Thymus (tissue), 11 donors: ENCODE results near the gene NF1. TPM values are rescaled to one million over a fixed set of nuclear protein-coding genes. Genes with fewer than 3 reads are reported as not detected.
"Not testable (repeated sequence)": the region's sequence is repeated elsewhere in the genome, so short reads cannot be mapped to it uniquely, and the experiment has no call there.

Experiments
- DNase-seq, 9 donors: peaks; one replicate each; pipeline ENCODE4 v3.0.0-alpha.2; 2013; ENCODE audit warnings: low spot score in 9 of 9, low read depth in 6 of 9, missing footprints in 1 of 9
- H3K27ac ChIP-seq, 2 donors: one replicate each; pipeline ENCODE4 v1.5.1; 2013; ENCODE audit warnings: control low read depth in 1 of 2, low read depth in 1 of 2, low read length in 1 of 2, mild to moderate bottlenecking in 1 of 2, moderate library complexity in 1 of 2
- H3K27me3 ChIP-seq, 2 donors: one replicate each; pipeline ENCODE4 v1.5.1; 2013; ENCODE audit warnings: low read length in 1 of 2; ENCODE audit not compliant: control insufficient read depth in 2 of 2, insufficient read depth in 1 of 2
- H3K36me3 ChIP-seq, 2 donors: one replicate each; pipeline ENCODE4 v1.5.1; 2013; ENCODE audit warnings: low read length in 1 of 2, mild to moderate bottlenecking in 1 of 2, moderate library complexity in 1 of 2; ENCODE audit not compliant: control insufficient read depth in 2 of 2, insufficient read depth in 2 of 2
- H3K4me1 ChIP-seq, 2 donors: one replicate each; pipeline ENCODE4 v1.5.1; 2013; ENCODE audit warnings: low read length in 2 of 2; ENCODE audit not compliant: control insufficient read depth in 2 of 2, insufficient read depth in 2 of 2
- H3K4me3 ChIP-seq, 2 donors: one replicate each; pipeline ENCODE4 v1.5.1; 2013; ENCODE audit warnings: low read length in 2 of 2, control low read depth in 1 of 2, mild to moderate bottlenecking in 1 of 2
- H3K9me3 ChIP-seq, 2 donors: one replicate each; pipeline ENCODE4 v1.5.1; 2013; ENCODE audit warnings: low read length in 1 of 2, mild to moderate bottlenecking in 1 of 2; ENCODE audit not compliant: control insufficient read depth in 2 of 2, insufficient read depth in 1 of 2
- WGBS: extraction: QIAGEN DNeasy Blood & Tissue Kit; methylation state at CpG from one replicate; pipeline ENCODE4 v1.1.7; 2013; 5-methylcytosine and 5-hydroxymethylcytosine counted together
- polyA plus RNA-seq: library from polyadenylated mRNA; stranded (reverse); fragments of 200-250 nt; gene quantifications from one replicate; pipeline ENCODE4 v1.2.3, GENCODE V29; 2013
- total RNA-seq: library from RNA; stranded (reverse); fragments of 120-200 nt; gene quantifications from one replicate; pipeline ENCODE4 v1.2.4, GENCODE V29; 2013
- donor health status: healthy.

The NF1 gene
- total and polyA plus RNA-seq, 2 donors = 10.3 to 16.6 TPM

- no peak overlapping the region for H3K27ac ChIP-seq
- H3K4me3 ChIP-seq = no peak overlapping the region
- no peaks in the 10 kb centered on the region for H3K27me3 ChIP-seq
- 96% methylated on average over 2 of the region's 2 CpGs for WGBS
- no peaks in the 10 kb centered on the region for H3K4me1 ChIP-seq
- H3K9me3 ChIP-seq = no peaks in the 10 kb centered on the region
- DNase-seq = no peak
- peaks cover 0 to 6% of the 10 kb centered on the region in 2 donors for H3K36me3 ChIP-seq
Observed at GRCh38 chr17:31274252-31274651, 179.5 kb downstream of the NF1 start.

- no peak for DNase-seq
- H3K4me3 ChIP-seq = no peak overlapping the region
- no peaks in the 10 kb centered on the region for H3K27me3 ChIP-seq
- no peaks in the 10 kb centered on the region for H3K9me3 ChIP-seq
- peaks cover 0 to 6% of the 10 kb centered on the region in 2 donors for H3K36me3 ChIP-seq
- H3K27ac ChIP-seq = no peak overlapping the region
- 99% methylated on average over 1 of the region's 1 CpG for WGBS
- no peaks in the 10 kb centered on the region for H3K4me1 ChIP-seq
Observed at GRCh38 chr17:31275116-31275515, 180.3 kb downstream of the NF1 start.

GRCh38 chr17:31279401-31279800, 184.6 kb downstream of the NF1 start:
- Histone ChIP-seq H3K27ac (no peak overlapping the region), H3K4me3 (no peak overlapping the region)
- 99% methylated on average over 2 of the region's 2 CpGs for WGBS

GRCh38 chr17:31281061-31281460, 186.3 kb downstream of the NF1 start:
- WGBS = 99% methylated on average over 2 of the region's 2 CpGs
- no peaks in the 10 kb centered on the region for H3K27me3 ChIP-seq
- no peak for DNase-seq

More at GRCh38 chr17:31279401-31279800, 184.6 kb downstream of the NF1 start:
- no peaks in the 10 kb centered on the region for H3K27me3 ChIP-seq
- no peak for DNase-seq
- H3K36me3 ChIP-seq = peaks cover 3 to 7% of the 10 kb centered on the region in 2 donors
- no peaks in the 10 kb centered on the region for H3K9me3 ChIP-seq
- no peaks in the 10 kb centered on the region for H3K4me1 ChIP-seq

GRCh38 chr17:31283841-31284240, 189.1 kb downstream of the NF1 start:
- Histone ChIP-seq H3K27me3 (no peaks in the 10 kb centered on the region), H3K27ac (no peak overlapping the region), H3K9me3 (peaks cover 0 to 3% of the 10 kb centered on the region in 2 donors), H3K36me3 (peaks cover 3 to 4% of the 10 kb centered on the region in 2 donors), H3K4me1 (peaks cover under 1 to 4% of the 10 kb centered on the region in 2 donors), H3K4me3 (no peak overlapping the region)
- DNase-seq = no peak

More at GRCh38 chr17:31281061-31281460, 186.3 kb downstream of the NF1 start:
- peaks cover 3 to 7% of the 10 kb centered on the region in 2 donors for H3K36me3 ChIP-seq
- no peaks in the 10 kb centered on the region for H3K9me3 ChIP-seq
- H3K4me3 ChIP-seq = no peak overlapping the region
- H3K27ac ChIP-seq = no peak overlapping the region
- H3K4me1 ChIP-seq = no peaks in the 10 kb centered on the region

GRCh38 chr17:31286587-31286986, 191.8 kb downstream of the NF1 start:
- no peak for DNase-seq
- 100% methylated on average over 1 of the region's 1 CpG for WGBS
- peaks cover 0 to 3% of the 10 kb centered on the region in 2 donors for H3K36me3 ChIP-seq
- H3K27ac ChIP-seq = no peak overlapping the region
- H3K4me3 ChIP-seq = no peak overlapping the region
- peaks cover 0 to 3% of the 10 kb centered on the region in 2 donors for H3K9me3 ChIP-seq
- no peaks in the 10 kb centered on the region for H3K27me3 ChIP-seq
- H3K4me1 ChIP-seq = peaks cover 2 to 7% of the 10 kb centered on the region in 2 donors

GRCh38 chr17:31287932-31288331, 193.2 kb downstream of the NF1 start:
- 67% methylated on average over 1 of the region's 1 CpG for WGBS
- H3K9me3 ChIP-seq, H3K36me3 ChIP-seq, H3K27me3 ChIP-seq, H3K4me3 ChIP-seq, H3K27ac ChIP-seq, H3K4me1 ChIP-seq, DNase-seq: not testable (repeated sequence)

DNA sequence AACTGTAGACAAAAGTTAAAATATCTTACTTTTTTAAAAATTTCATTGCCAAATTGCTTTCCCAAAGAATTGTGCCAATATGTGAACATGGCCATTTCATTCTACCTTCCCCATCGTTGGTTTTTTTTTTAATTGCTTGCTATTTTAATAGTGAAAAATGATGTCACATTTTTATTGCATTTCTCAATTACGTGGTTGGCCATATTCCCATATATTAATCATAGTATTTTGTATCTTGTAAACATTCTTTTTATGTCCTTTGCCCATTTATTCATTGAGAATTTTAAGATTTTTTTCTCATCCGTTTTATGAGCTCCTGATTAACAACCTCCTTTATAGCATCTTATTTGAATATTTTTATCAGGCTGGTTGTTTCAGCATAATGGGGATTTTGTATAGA, 195.0 kb downstream of the NF1 start:
- Histone ChIP-seq H3K4me1 (peaks cover 2 to 7% of the 10 kb centered on the region in 2 donors), H3K9me3 (peaks cover 0 to 3% of the 10 kb centered on the region in 2 donors), H3K27ac (no peak overlapping the region), H3K27me3 (no peaks in the 10 kb centered on the region), H3K4me3 (no peak overlapping the region), H3K36me3 (peaks cover 0 to 5% of the 10 kb centered on the region in 2 donors)
- 97% methylated on average over 3 of the region's 3 CpGs for WGBS
- DNase-seq = no peak

GRCh38 chr17:31291820-31292219, 197.0 kb downstream of the NF1 start:
- DNase-seq = no peak
- Histone ChIP-seq H3K27ac (no peak overlapping the region), H3K9me3 (peaks cover 0 to 3% of the 10 kb centered on the region in 2 donors), H3K4me1 (peaks cover 2 to 7% of the 10 kb centered on the region in 2 donors), H3K27me3 (no peaks in the 10 kb centered on the region), H3K36me3 (peaks cover 0 to 5% of the 10 kb centered on the region in 2 donors), H3K4me3 (no peak overlapping the region)

- no peak overlapping the region for H3K4me3 ChIP-seq
- no peaks in the 10 kb centered on the region for H3K9me3 ChIP-seq
- peaks cover 0 to 5% of the 10 kb centered on the region in 2 donors for H3K36me3 ChIP-seq
- DNase-seq = no peak
- peaks cover 2 to 4% of the 10 kb centered on the region in 2 donors for H3K4me1 ChIP-seq
- no peaks in the 10 kb centered on the region for H3K27me3 ChIP-seq
- 97% methylated on average over 2 of the region's 2 CpGs for WGBS
- H3K27ac ChIP-seq = no peak overlapping the region
Observed at GRCh38 chr17:31293581-31293980, 198.8 kb downstream of the NF1 start.
